ENCODE data around the gene SURF6.

- TF ChIP-seq, protein P1, sequence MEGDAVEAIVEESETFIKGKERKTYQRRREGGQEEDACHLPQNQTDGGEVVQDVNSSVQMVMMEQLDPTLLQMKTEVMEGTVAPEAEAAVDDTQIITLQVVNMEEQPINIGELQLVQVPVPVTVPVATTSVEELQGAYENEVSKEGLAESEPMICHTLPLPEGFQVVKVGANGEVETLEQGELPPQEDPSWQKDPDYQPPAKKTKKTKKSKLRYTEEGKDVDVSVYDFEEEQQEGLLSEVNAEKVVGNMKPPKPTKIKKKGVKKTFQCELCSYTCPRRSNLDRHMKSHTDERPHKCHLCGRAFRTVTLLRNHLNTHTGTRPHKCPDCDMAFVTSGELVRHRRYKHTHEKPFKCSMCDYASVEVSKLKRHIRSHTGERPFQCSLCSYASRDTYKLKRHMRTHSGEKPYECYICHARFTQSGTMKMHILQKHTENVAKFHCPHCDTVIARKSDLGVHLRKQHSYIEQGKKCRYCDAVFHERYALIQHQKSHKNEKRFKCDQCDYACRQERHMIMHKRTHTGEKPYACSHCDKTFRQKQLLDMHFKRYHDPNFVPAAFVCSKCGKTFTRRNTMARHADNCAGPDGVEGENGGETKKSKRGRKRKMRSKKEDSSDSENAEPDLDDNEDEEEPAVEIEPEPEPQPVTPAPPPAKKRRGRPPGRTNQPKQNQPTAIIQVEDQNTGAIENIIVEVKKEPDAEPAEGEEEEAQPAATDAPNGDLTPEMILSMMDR (IDR thresholded peaks at IDR 0.05): no peak
- no peak for TF ChIP-seq POLR2A (IDR thresholded peaks at IDR 0.05)
Observed at GRCh38 chr9:133280392-133280791, 55.6 kb downstream of the SURF6 start.
